ENCODE data around the gene IRGQ.

GRCh38 chr19:43540381-43540780, 55.6 kb downstream of the IRGQ start:
- TF ChIP-seq CTCF (IDR thresholded peaks at IDR 0.05; ENCODE audit: extremely low read depth in 1 of 2, insufficient read depth in 1 of 2, low read depth in 1 of 2, low read length in 2 of 2): no peak
- no peak for TF ChIP-seq POLR2AphosphoS5 (IDR thresholded peaks at IDR 0.05; ENCODE audit: insufficient read depth, low read depth, low read length)
- no peak for TF ChIP-seq POLR2A (IDR thresholded peaks at IDR 0.05; ENCODE audit: low read depth, low read length)
- TF ChIP-seq EZH2 (IDR thresholded peaks at IDR 0.05; ENCODE audit: borderline replicate concordance, low read depth, low read length, severe bottlenecking): no peak
- no peak for TF ChIP-seq MAX (IDR thresholded peaks at IDR 0.05; ENCODE audit: insufficient read depth, insufficient read length)
